SU-DHL-6 (cell line): ENCODE data around the gene PLEKHM2.

Experiments
- H2AFZ ChIP-seq: fragments of 200-600 bp; sonication (generic); 2 replicates; pipeline ENCODE4 v1.6.1; 2014; ENCODE audit warnings: low read depth, mild to moderate bottlenecking, moderate library complexity, mixed read lengths, antibody characterized with exemption, low read length; ENCODE audit not compliant: severe bottlenecking
- H3F3A ChIP-seq: fragments of 200-600 bp; shearing (Covaris generic); 2 replicates; pipeline ENCODE4 v1.6.0; 2016; ENCODE audit warnings: antibody characterized with exemption, mild to moderate bottlenecking; ENCODE audit not compliant: insufficient read depth
- H3K27ac ChIP-seq: fragments of 200-600 bp; sonication (generic); 2 replicates; pipeline ENCODE4 v1.5.1; 2016; ENCODE audit warnings: low read depth, mild to moderate bottlenecking, low read length, moderate library complexity, mixed read lengths
- H3K27me3 ChIP-seq: fragments of 200-600 bp; sonication (generic), shearing (Covaris generic); 2 replicates; pipeline ENCODE4 v1.6.0; 2014; ENCODE audit warnings: mild to moderate bottlenecking, low read length
- H3K36me3 ChIP-seq: fragments of 200-600 bp; sonication (generic); 2 replicates; pipeline ENCODE4 v1.6.1; 2014; ENCODE audit warnings: mild to moderate bottlenecking, low read length, mixed read lengths
- H3K4me2 ChIP-seq: fragments of 300-600, 200-600 bp; shearing (Covaris generic), sonication (generic); 2 replicates; pipeline ENCODE4 v1.6.0; 2014; ENCODE audit warnings: low read length, low read depth, mild to moderate bottlenecking; ENCODE audit not compliant: poor library complexity, severe bottlenecking
- H3K4me3 ChIP-seq: fragments of 200-600 bp; sonication (generic); 2 replicates; pipeline ENCODE4 v1.5.1; 2014; ENCODE audit warnings: antibody characterized with exemption, low read length, mild to moderate bottlenecking, mixed read lengths; ENCODE audit not compliant: insufficient read depth, poor library complexity, severe bottlenecking
- H3K79me2 ChIP-seq: fragments of 200-600 bp; sonication (generic); 2 replicates; pipeline ENCODE4 v1.6.1; 2014; ENCODE audit warnings: mild to moderate bottlenecking, low read length, moderate library complexity; ENCODE audit not compliant: insufficient read depth
- H3K9ac ChIP-seq: fragments of 200-600 bp; sonication (generic); 2 replicates; pipeline ENCODE4 v1.7.0; 2014; ENCODE audit warnings: mild to moderate bottlenecking, low read length
- H3K9me2 ChIP-seq: fragments of 200-600 bp; sonication (generic); replicated peaks from 2 replicates; pipeline ENCODE4 v1.6.1; 2014; ENCODE audit warnings: low read length; ENCODE audit not compliant: insufficient read depth
- H3K9me3 ChIP-seq: fragments of 200-600 bp; sonication (generic); 2 replicates; pipeline ENCODE4 v1.6.1; 2014; ENCODE audit warnings: low read length, mixed read lengths; ENCODE audit not compliant: insufficient read depth
- H4K20me1 ChIP-seq: fragments of 200-600 bp; sonication (generic); 2 replicates; pipeline ENCODE4 v1.6.1; 2014; ENCODE audit warnings: low read depth, mild to moderate bottlenecking, antibody characterized with exemption, low read length, moderate library complexity, mixed read lengths
- EZH2phosphoT487 ChIP-seq: fragments of 200-600 bp; sonication (generic), shearing (Covaris generic); conservative IDR thresholded peaks from 2 replicates; pipeline ENCODE4 v1.6.1; 2018; ENCODE audit warnings: mild to moderate bottlenecking, antibody characterized with exemption, low read length, moderate library complexity, mixed read lengths
- TF ChIP-seq, protein P1 (sequence below): fragments of 200-600 bp; sonication (generic); IDR thresholded peaks from one replicate; pipeline ENCODE4 v1.5.1; 2017; ENCODE audit warnings: antibody characterized with exemption, mild to moderate bottlenecking, low read length, moderate library complexity; ENCODE audit not compliant: insufficient read depth, poor library complexity, severe bottlenecking

Gene PLEKHM2

DNA sequence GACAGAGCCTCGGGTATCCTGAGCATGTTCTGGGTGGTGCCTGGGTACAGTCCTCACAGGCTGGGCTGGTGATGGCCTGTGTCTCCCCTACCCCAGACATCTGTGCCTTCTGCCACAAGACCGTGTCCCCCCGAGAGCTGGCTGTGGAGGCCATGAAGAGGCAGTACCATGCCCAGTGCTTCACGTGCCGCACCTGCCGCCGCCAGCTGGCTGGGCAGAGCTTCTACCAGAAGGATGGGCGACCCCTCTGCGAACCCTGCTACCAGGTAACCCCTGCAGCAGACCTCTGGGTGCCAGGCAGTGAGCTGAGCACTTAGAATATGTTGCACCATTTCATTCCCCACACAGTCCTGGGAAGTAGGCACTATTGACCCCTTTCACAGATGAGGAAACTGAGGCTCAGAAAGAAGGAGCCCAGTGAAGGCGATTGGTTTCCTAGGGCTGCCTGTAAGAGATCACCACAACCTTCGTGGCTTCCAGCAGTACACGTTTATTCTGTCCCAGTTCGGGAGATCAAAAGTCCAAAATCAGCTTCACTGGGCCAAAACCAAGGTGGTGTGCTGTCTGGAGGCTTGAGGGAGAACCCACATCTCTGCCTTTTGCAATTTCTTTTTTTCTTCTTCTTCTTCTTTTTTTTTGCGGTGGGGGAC is 86.3 kb downstream of the PLEKHM2 start:
- Histone ChIP-seq H3K36me3 (no peaks in the 10 kb centered on the region), H3F3A (no peaks in the 10 kb centered on the region), H3K79me2 (no peaks in the 10 kb centered on the region), H2AFZ (no peak overlapping the region), H3K9me3 (no peaks in the 10 kb centered on the region), H3K4me2 (no peak overlapping the region), H3K4me3 (no peak overlapping the region), H3K27ac (no peak overlapping the region), H3K9me2 (no peaks in the 10 kb centered on the region), H4K20me1 (no peaks in the 10 kb centered on the region), H3K27me3 (no peaks in the 10 kb centered on the region), H3K9ac (no peak overlapping the region)
- no peak for TF ChIP-seq EZH2phosphoT487
- TF ChIP-seq, protein P1, sequence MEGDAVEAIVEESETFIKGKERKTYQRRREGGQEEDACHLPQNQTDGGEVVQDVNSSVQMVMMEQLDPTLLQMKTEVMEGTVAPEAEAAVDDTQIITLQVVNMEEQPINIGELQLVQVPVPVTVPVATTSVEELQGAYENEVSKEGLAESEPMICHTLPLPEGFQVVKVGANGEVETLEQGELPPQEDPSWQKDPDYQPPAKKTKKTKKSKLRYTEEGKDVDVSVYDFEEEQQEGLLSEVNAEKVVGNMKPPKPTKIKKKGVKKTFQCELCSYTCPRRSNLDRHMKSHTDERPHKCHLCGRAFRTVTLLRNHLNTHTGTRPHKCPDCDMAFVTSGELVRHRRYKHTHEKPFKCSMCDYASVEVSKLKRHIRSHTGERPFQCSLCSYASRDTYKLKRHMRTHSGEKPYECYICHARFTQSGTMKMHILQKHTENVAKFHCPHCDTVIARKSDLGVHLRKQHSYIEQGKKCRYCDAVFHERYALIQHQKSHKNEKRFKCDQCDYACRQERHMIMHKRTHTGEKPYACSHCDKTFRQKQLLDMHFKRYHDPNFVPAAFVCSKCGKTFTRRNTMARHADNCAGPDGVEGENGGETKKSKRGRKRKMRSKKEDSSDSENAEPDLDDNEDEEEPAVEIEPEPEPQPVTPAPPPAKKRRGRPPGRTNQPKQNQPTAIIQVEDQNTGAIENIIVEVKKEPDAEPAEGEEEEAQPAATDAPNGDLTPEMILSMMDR = no peak

DNA sequence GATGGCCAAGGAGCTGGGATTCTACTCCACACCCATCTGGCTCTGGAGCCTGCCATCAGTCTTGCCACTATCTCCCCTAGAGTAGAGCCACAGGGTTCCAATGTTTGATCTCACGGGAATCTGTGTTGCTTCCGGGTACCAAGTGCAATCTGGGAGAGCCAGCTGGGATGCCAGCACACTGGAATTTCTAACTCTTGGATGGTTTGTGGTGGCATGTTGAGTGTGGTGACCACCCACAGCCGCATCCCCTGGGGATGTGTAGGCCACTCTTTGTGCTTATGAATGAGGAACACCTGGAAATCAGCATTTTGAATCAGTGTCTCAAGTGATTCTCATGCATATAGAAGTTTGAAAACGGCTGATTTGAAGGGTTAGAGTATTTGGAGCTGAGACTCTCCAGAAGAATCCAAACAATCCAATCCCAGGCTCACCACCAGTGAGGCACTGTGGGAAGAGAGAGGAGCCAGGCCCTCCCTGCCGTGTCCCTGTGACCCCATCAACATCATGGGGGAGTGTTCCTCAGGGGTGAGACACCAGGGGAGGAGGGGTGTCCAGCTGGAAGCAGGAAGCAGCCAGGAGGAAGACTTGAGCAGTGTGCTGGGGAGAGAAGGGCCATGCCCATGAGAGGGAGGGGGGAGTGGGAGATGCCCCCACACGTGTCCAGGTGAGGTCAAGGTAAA is 87.9 kb downstream of the PLEKHM2 start:
- H3K36me3 ChIP-seq = no peaks in the 10 kb centered on the region
- H3K4me2 ChIP-seq = no peak overlapping the region
- no peak overlapping the region for H2AFZ ChIP-seq
- H3K27me3 ChIP-seq = no peaks in the 10 kb centered on the region
- no peaks in the 10 kb centered on the region for H3K79me2 ChIP-seq
- no peaks in the 10 kb centered on the region for H4K20me1 ChIP-seq
- H3K9ac ChIP-seq = no peak overlapping the region
- H3F3A ChIP-seq = no peaks in the 10 kb centered on the region
- no peak for TF ChIP-seq EZH2phosphoT487
- TF ChIP-seq, protein P1 = no peak
- no peak overlapping the region for H3K27ac ChIP-seq
- no peaks in the 10 kb centered on the region for H3K9me2 ChIP-seq
- no peak overlapping the region for H3K4me3 ChIP-seq
- H3K9me3 ChIP-seq = no peaks in the 10 kb centered on the region

DNA sequence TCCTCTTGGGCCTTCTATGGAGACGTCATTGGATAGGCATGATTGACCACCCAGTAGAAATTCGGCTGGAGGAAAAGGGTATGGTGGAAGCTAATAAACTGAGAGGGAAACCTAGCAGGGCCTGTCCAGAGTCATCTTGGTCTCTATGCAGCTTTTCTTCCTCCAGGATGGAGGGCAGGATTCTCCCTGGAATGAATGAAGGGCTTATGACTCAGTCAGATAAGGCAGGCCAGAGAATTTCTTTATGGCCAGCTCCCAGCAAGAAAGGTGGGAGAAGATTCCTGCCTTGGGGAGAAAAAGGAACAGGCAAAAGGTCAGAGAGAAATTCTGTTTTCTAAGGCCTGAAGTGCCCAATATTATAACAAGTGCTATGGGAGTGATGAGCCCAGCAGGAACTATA is 91.6 kb downstream of the PLEKHM2 start:
- no peak overlapping the region for H3K4me2 ChIP-seq
- H3K36me3 ChIP-seq = no peaks in the 10 kb centered on the region
- H3K27ac ChIP-seq = no peak overlapping the region

More for the DNA sequence above, 91.6 kb downstream of the PLEKHM2 start:
- no peaks in the 10 kb centered on the region for H3K79me2 ChIP-seq
- H4K20me1 ChIP-seq = no peaks in the 10 kb centered on the region
- no peak overlapping the region for H3K4me3 ChIP-seq
- no peaks in the 10 kb centered on the region for H3F3A ChIP-seq
- no peaks in the 10 kb centered on the region for H3K9me2 ChIP-seq
- no peaks in the 10 kb centered on the region for H3K9me3 ChIP-seq
- TF ChIP-seq, protein P1 = no peak
- no peak for TF ChIP-seq EZH2phosphoT487
- H3K9ac ChIP-seq = no peak overlapping the region
- no peak overlapping the region for H2AFZ ChIP-seq
- H3K27me3 ChIP-seq = no peaks in the 10 kb centered on the region
